Breast epithelium (tissue), 4 donors: ENCODE results near the gene MMP3. TPM values are rescaled to one million over a fixed set of nuclear protein-coding genes. Genes with fewer than 3 reads are reported as not detected.

Experiments used
- DNase-seq, 2 donors: peaks; one replicate each; pipeline ENCODE4 v3.0.0-alpha.2; 2019; ENCODE audit warnings: low spot score in 2 of 2
- H3K27ac ChIP-seq, 2 donors: fragments of 200-600 bp; sonication (generic) in 1 of 2; one replicate each; pipeline ENCODE4 v1.5.1; 2016 to 2019; ENCODE audit warnings: mild to moderate bottlenecking in 1 of 2
- H3K27me3 ChIP-seq, 2 donors: fragments of 200-600 bp; sonication (generic) in 1 of 2; one replicate each; pipeline versions ENCODE4 v1.5.1 to v1.6.0; 2017 to 2019; ENCODE audit warnings: control low read depth in 1 of 2, mild to moderate bottlenecking in 1 of 2
- H3K36me3 ChIP-seq: fragments of 200-600 bp; one replicate; pipeline ENCODE4 v1.5.1; 2019
- H3K4me1 ChIP-seq, 2 donors: fragments of 200-600 bp; sonication (generic); one replicate each; pipeline ENCODE4 v1.5.1; 2016 to 2019; ENCODE audit warnings: control low read depth in 1 of 2
- H3K4me3 ChIP-seq, 3 donors: fragments of 200-600 bp; sonication (generic); 1 replicate in 2 of 3; 2 replicates in 1 of 3; pipeline ENCODE4 v1.5.1; 2016 to 2019; ENCODE audit warnings: mild to moderate bottlenecking in 3 of 3, moderate library complexity in 2 of 3
- H3K9me3 ChIP-seq, 2 donors: fragments of 200-600 bp; sonication (generic) in 1 of 2; one replicate each; pipeline ENCODE4 v1.5.1; 2016 to 2019; ENCODE audit warnings: control low read depth in 1 of 2
- POLR2A ChIP-seq: fragments of 450-650 bp; IDR thresholded peaks from one replicate; pipeline ENCODE4 v1.6.1; 2016; ENCODE audit warnings: antibody characterized with exemption, mild to moderate bottlenecking, moderate library complexity
- POLR2AphosphoS5 ChIP-seq, 3 donors: sonication (generic); formaldehyde crosslinking; IDR thresholded peaks; one replicate each; pipeline ENCODE4 v1.6.1; 2017; ENCODE audit warnings: antibody characterized with exemption in 3 of 3
- intact Hi-C: fragments of 100-400 bp; cut with DNase I; formaldehyde crosslinking; loops from one replicate; pipeline ENCODE4 v1.15.1; 2023; ENCODE audit warnings: low total_unique reads
- total RNA-seq, 3 donors: library from RNA; depleted of rRNA; stranded (reverse); fragments of >200 nt; gene quantifications; one replicate each; pipeline ENCODE4 v1.1.0, GENCODE V29; 2016
- TF ChIP-seq, protein P1 (sequence below), 3 donors: fragments of 450-650 bp; IDR thresholded peaks; one replicate each; pipeline ENCODE4 v1.5.1; 2016 to 2017; ENCODE audit warnings: antibody characterized with exemption in 3 of 3, mild to moderate bottlenecking in 3 of 3, moderate library complexity in 3 of 3

Gene MMP3
- total RNA-seq, 3 donors from 2014 or later, result 11.0 to 63.4 (median 23.9) TPM

DNA sequence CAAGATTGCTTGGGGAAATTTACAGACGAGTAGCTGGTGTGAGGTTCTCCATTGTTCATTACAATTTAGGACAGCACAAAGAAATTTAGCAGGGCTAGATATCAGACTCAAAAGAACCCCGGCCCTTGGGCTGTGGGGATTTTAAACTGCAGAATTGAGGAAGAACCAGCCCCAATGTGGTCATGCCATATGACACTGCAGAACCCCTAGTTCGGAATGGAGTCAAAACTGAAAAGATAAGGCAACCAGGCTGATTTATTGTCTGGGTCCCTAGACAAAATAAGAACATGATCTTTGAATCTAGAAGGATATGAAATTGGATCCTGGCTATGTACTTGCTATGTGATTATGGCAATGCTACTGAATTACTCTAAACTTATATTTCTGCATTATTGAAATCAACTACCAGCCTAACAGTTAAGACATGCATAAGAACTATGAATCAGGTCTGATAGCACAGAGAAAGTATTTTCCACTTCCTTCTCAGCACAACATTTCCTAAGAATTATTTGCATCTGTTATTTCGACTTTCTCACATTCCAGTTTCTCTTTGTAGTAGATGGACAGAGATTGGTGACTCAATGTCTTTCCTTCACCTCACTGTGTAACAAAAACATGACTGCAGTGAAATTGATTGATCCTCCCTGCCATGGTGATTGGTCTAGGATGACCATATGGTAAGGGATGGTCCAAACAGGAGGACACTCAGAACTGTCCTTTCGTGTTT lies 13.2 kb downstream of the MMP3 start:
- H3K4me3 ChIP-seq, result no peak overlapping the region
- H3K27ac ChIP-seq, result no peak overlapping the region
- no peaks in the 10 kb centered on the region for H3K4me1 ChIP-seq
- no peaks in the 10 kb centered on the region for H3K27me3 ChIP-seq
- H3K9me3 ChIP-seq, result peaks cover 0 to 6% of the 10 kb centered on the region in 2 donors
- TF ChIP-seq POLR2A (no peak), POLR2AphosphoS5 (IDR thresholded peaks at IDR 0.05) (no peak)
- TF ChIP-seq, protein P1, sequence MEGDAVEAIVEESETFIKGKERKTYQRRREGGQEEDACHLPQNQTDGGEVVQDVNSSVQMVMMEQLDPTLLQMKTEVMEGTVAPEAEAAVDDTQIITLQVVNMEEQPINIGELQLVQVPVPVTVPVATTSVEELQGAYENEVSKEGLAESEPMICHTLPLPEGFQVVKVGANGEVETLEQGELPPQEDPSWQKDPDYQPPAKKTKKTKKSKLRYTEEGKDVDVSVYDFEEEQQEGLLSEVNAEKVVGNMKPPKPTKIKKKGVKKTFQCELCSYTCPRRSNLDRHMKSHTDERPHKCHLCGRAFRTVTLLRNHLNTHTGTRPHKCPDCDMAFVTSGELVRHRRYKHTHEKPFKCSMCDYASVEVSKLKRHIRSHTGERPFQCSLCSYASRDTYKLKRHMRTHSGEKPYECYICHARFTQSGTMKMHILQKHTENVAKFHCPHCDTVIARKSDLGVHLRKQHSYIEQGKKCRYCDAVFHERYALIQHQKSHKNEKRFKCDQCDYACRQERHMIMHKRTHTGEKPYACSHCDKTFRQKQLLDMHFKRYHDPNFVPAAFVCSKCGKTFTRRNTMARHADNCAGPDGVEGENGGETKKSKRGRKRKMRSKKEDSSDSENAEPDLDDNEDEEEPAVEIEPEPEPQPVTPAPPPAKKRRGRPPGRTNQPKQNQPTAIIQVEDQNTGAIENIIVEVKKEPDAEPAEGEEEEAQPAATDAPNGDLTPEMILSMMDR (IDR thresholded peaks at IDR 0.05), result no peak
- intact Hi-C loops, result no loop called here
- no peaks in the 10 kb centered on the region for H3K36me3 ChIP-seq
- no peak for DNase-seq

DNA sequence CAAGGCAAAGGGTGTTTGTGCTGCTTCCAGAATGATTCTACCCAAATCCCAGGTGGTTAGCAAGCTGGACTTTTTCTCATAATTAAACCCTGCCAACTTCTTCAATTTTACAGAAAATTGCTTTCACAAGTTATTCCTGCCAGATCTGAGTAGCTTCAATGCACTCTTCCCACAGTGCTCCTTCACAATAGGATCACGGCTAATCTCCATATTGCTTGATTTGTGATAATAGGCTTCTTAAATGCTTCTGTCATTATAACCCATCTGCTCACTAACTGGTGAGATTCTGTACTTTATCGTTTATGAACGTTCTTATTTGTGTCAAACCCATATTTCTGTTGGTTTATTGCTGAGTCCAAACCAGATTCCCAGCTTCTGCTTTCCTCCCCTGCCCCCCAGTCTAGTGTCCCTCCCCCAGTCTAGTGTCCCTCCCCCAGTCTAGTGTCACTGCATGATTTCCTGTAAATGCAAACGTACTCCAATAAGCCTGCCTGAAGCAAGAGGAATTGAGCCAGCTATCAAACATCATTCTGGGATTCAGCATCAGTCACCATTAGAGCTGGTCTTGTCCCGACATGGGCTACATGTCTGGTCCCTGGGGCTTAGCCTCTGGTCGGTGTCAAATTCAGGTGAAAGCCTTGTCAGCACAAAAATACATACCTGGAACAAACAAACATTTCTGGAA lies 14.0 kb downstream of the MMP3 start:
- H3K9me3 ChIP-seq, result peaks cover 0 to 6% of the 10 kb centered on the region in 2 donors
- H3K4me1 ChIP-seq, result no peaks in the 10 kb centered on the region
- H3K4me3 ChIP-seq, result no peak overlapping the region
- no peak for DNase-seq
- intact Hi-C loops, result no loop called here
- TF ChIP-seq, protein P1 (IDR thresholded peaks at IDR 0.05), result no peak
- no peak for TF ChIP-seq POLR2AphosphoS5 (IDR thresholded peaks at IDR 0.05)
- TF ChIP-seq POLR2A, result no peak
- H3K27me3 ChIP-seq, result no peaks in the 10 kb centered on the region
- no peaks in the 10 kb centered on the region for H3K36me3 ChIP-seq
- H3K27ac ChIP-seq, result no peak overlapping the region

DNA sequence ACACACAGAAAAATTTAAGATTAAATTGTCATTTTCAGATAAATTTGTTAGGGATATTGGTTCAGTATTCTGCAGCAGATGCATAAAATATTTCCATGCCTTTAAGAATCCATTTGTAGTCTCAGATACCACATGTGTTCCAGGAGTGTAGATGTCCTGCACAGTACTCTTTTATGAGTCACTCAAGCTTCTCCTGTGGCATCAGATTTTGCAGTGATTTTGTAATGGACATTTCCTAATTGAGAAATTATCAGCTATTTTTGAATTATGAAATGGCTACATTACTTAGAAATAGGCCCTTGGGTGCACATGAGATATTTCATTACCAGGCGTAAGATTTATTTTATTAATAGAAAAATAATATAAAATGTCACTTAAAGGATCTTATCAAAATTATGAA lies 18.9 kb downstream of the MMP3 start:
- no peak for DNase-seq
- Histone ChIP-seq H3K27ac (no peak overlapping the region), H3K36me3 (no peaks in the 10 kb centered on the region), H3K27me3 (no peaks in the 10 kb centered on the region), H3K4me3 (no peak overlapping the region), H3K9me3 (peaks cover 0 to 6% of the 10 kb centered on the region in 2 donors), H3K4me1 (no peaks in the 10 kb centered on the region)
- TF ChIP-seq, protein P1 (IDR thresholded peaks at IDR 0.05), result no peak
- no peak for TF ChIP-seq POLR2AphosphoS5 (IDR thresholded peaks at IDR 0.05)
- TF ChIP-seq POLR2A, result no peak
- intact Hi-C loops, result no loop called here

DNA sequence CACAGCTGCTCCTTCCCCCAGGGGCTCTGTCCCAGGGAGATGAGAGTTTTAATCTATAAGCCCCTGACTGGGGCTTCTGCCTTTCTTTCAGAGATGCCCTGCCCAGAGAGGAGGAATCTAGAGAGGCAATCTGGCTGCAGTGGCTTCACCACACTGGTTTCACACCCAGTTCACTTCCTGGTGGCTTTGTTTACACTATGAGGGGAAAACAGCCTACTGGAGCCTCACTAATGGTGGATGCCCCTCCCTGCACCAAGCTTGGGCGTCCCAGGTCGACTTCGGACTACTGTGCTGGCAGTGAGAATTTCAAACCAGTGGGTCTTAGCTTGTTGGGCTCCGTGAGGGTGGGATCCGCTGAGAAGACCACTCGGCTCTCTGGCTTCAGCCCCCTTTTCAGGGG lies 23.9 kb downstream of the MMP3 start:
- Histone ChIP-seq H3K27ac (no peak overlapping the region), H3K4me3 (no peak overlapping the region), H3K27me3 (no peaks in the 10 kb centered on the region), H3K36me3 (no peaks in the 10 kb centered on the region), H3K4me1 (no peaks in the 10 kb centered on the region), H3K9me3 (no peaks in the 10 kb centered on the region)
- no peak for DNase-seq
- intact Hi-C loops, result no loop called here
- no peak for TF ChIP-seq POLR2AphosphoS5 (IDR thresholded peaks at IDR 0.05)
- TF ChIP-seq POLR2A, result no peak
- TF ChIP-seq, protein P1 (IDR thresholded peaks at IDR 0.05), result no peak

DNA sequence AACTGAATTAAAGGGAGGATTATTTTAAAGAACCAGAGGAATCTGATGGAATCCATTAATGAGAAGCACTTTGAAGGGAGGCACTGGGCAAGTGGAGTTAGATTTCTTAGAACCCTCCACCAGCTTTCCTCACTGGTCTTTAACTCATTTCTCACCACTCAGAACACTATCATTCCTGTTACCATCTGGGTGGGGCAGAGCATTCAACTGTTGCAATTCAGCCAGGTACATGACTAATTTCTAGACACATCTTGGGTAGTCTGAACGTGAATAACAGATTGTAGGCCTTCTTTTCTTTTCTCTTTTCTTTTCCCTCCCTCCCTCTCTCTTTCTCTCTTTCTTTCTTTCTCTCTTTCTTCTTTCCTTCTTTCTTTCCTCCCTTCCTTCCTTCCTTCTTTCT lies 29.9 kb downstream of the MMP3 start:
- no peak for DNase-seq
- H3K36me3 ChIP-seq, result no peaks in the 10 kb centered on the region
- no peak overlapping the region for H3K27ac ChIP-seq
- H3K4me3 ChIP-seq, result no peak overlapping the region
- no peaks in the 10 kb centered on the region for H3K9me3 ChIP-seq
- TF ChIP-seq POLR2AphosphoS5 (IDR thresholded peaks at IDR 0.05) (no peak), POLR2A (no peak)
- TF ChIP-seq, protein P1 (IDR thresholded peaks at IDR 0.05), result no peak
- H3K27me3 ChIP-seq, result no peaks in the 10 kb centered on the region
- intact Hi-C loops, result no loop called here
- H3K4me1 ChIP-seq, result no peaks in the 10 kb centered on the region
